ENCODE data around the gene WDR74.

The WDR74 gene

DNA sequence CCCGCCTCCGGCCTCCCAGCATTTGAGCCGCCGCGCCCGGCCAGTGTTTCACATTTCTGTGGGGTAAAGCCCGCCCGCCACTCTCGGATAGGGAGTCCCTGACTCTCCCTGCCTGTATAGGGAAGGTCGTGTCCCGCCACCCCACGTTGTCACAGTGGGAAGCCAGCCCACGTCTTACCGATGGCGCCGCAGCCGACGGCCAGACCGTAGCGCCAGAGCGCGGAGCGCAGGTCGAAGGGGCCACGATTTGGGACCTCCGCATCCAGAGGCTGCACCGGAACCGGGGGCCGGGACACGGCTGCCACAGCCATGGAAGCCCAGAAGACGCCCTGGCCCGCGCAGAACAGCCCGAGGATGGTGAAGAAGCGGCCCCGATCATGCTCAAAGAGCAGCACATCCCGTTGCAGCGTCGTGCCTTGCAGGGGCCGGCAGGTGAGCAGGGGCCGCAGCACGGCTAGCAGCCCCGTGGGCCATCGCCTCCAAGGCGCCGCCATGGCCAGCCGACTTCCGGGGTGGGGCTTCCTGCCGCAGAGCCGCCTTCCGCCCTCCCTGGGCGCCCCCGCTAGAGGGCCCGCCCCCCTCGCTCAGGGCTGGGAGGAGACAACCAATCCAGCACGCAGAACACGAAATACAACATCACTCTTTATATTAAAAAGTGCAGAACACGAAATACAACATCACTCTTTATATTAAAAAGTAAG, 47.7 kb downstream of the WDR74 start, which contains the start of gene TMEM223:
TMEM223 (minus strand) TSS at position 506 of the 701 bp plus-strand sequence; CDS start at position 494, 12 bp downstream.
- peak; percentile 76 to 88 (median 82) for DNase-seq

- DNase-seq, result no peak
These were observed 49.8 kb downstream of the WDR74 start for GRCh38 chr11:62789576-62789975.

DNA sequence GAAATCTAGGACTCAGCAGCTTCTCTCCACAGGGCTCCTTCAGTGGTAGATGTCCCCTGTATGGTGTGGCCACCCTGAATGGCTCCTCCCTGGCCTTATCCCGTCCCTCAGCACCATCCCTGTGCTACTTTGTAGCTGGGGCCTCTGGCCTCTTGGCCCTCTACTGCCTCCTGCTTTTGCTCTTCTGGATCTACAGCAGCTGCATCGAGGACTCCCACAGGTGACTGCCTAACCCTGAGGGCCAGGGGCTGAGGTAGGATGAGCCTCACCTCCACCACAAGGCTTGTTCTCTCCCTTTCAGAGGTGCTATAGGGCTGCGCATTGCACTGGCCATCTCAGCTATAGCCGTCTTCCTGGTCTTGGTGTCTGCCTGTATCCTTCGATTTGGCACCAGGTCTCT, 50.4 kb downstream of the WDR74 start:
- DNase-seq, result no peak

GRCh38 chr11:62787005-62787759, 52.2 kb downstream of the WDR74 start, which contains the start of gene TMEM179B:
TMEM179B (plus strand) TSS chr11:62787402; CDS start chr11:62787432, 30 bp downstream.
- DNase-seq, result peak; percentile 88 to 96 (median 94)

DNA sequence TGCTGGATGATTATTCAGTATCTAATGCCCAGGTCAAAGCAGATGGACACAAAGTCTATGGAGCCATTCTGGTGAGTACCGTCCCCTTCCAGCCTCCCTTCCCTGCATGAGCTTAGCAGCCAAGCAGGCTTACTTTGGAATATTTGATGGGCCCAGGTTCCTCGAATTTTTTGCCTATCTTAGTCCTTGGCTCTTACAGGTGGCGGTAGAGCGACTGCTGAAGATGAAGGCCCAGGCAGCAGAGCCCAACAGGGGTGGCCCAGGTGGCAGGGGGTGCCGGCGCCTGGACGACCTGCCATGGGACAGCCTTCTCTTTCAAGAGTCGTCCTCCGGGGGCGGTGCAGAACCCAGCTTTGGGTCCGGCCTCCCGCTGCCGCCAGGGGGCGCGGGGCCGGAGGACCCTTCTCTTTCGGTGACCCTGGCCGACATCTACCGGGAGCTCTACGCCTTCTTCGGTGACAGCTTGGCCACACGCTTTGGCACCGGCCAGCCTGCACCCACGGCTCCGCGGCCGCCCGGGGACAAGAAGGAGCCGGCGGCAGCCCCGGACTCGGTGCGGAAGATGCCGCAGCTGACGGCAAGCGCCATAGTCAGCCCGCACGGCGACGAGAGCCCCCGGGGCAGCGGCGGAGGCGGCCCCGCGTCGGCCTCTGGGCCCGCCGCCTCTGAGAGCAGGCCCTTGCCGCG, 52.9 kb downstream of the WDR74 start:
- peak; percentile 65 to 88 (median 76) for DNase-seq
